Measurements from ENCODE around the gene MAP3K1. TPM values are rescaled to one million over a fixed set of nuclear protein-coding genes. Genes with fewer than 3 reads are reported as not detected.

MAP3K1 gene
- total and polyA plus RNA-seq, 5 donors: 2.7 to 9.0 (median 7.9) TPM

DNA sequence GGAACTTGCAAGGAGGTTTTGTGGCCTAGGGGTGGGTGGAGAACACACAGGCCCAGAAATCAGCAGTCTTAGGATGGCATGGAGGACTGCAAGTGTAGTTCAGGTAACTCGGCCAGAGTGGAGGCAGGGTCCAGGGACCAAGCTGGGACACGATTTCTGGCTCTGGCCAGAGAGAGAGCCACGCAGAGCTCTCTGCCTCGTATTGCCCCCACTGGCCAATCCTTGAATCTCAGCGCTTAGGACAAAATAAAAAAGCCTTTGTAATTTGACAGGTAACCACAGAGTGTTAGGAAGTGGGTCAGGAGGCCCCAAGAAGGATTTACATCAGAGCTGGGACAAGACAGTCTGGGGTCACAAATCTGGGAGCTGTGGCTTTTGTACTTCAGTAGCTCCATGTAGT is 11.7 kb downstream of the MAP3K1 start:
- ATAC-seq (peak; percentile 17 to 19), DNase-seq (no peak)
- Histone ChIP-seq H3K27ac (ENCODE audit: low read length) (no peak overlapping the region), H3K4me1 (ENCODE audit: control insufficient read depth, insufficient read depth, low read length) (peaks cover 14% of the 10 kb centered on the region), H3K4me3 (ENCODE audit: low read length) (no peak overlapping the region), H3K27me3 (ENCODE audit: control insufficient read depth, insufficient read depth) (no peaks in the 10 kb centered on the region), H3K9me3 (ENCODE audit: control insufficient read depth, low read length) (no peaks in the 10 kb centered on the region)
- intact Hi-C loops (cut with DNase I): no loop called here
- 61% methylated on average over 5 of the region's 5 CpGs for WGBS

DNA sequence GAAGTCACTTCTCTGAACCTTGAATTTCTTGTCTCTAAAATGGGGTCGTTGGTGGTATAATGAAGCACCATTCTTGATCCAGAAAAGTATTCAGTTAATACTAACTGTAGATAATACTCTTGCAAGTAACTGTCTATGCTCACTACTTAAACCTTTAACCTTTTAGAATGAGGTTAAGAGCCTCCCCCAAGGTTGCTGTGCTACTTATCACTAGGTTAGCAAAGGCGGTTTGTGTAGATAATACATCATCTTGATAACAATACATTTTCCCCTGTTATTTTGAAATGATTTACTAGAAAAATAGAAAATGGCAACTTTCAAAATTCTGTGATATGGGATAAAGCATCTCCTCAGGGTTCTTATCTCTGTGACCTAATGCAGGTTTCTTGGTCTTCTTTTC is 12.6 kb downstream of the MAP3K1 start:
- H3K27ac ChIP-seq (ENCODE audit: low read length): no peak overlapping the region
- intact Hi-C loops (cut with DNase I): no loop called here
- no peaks in the 10 kb centered on the region for H3K27me3 ChIP-seq (ENCODE audit: control insufficient read depth, insufficient read depth)
- no peak for ATAC-seq
- 76% methylated on average over 2 of the region's 2 CpGs for WGBS
- H3K4me1 ChIP-seq (ENCODE audit: control insufficient read depth, insufficient read depth, low read length): peaks cover 11% of the 10 kb centered on the region
- no peaks in the 10 kb centered on the region for H3K9me3 ChIP-seq (ENCODE audit: control insufficient read depth, low read length)
- no peak overlapping the region for H3K4me3 ChIP-seq (ENCODE audit: low read length)
- no peak for DNase-seq

DNA sequence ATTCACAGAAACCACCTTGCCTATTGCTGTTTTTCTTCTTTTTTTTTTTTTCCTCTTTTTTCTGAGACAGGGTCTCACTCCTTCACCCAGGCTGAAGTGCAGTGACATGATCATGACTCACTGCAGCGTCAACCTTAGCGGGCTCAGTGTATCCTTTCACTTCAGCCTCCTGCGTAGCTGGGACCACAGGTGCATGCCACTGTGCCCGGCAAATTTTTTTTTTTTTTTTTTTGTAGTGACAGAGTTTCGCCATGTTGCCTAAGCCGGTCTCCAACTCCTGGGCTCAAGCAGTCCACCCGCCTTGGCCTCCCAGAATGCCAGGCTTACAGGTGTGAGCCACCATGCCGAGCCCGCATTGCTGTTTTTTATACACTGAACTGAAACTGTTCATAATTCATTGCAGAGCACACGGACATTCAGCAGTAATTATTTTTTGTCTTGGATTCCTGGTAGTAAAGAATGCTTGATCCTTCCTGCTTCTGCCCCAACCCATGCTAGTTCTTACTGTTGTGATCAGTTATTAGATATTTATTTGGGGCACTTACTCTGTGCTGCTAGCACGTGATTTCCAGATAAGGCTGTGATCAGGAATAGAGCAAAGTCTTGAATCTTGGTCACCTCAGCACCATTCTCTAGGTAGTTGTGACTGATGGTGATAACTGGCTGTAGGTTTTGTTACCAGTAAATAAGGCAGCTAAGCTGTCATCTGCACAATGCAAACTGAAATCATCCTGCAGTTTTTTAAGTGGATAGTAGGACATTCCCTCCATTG is 14.0 kb downstream of the MAP3K1 start:
- Histone ChIP-seq H3K4me1 (ENCODE audit: control insufficient read depth, insufficient read depth, low read length) (peaks cover 11% of the 10 kb centered on the region), H3K27me3 (ENCODE audit: control insufficient read depth, insufficient read depth) (no peaks in the 10 kb centered on the region), H3K27ac (ENCODE audit: low read length) (no peak overlapping the region), H3K4me3 (ENCODE audit: low read length) (no peak overlapping the region), H3K9me3 (ENCODE audit: control insufficient read depth, low read length) (no peaks in the 10 kb centered on the region)
- ATAC-seq: no peak
- 80% methylated on average over 11 of the region's 11 CpGs for WGBS
- intact Hi-C loops (cut with DNase I): no loop called here
- no peak for DNase-seq

DNA sequence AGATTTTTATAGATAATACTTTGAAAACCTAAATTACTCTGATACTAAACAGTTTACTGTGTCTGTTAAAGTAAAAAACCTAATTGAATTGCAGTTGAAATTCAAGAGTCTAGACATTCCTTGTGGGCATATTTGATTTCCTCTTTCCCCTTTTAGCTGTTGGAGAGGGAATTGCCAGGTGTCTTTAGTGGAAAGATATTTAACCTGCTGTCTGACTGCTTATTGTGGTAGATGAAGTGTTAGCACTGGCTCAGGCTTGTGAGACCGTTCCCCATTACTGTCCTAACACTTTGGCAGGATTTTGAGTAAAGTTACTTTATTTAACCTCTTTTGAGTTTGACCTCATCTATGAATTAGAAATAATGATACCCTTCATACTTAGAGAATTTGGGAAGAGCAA is 16.4 kb downstream of the MAP3K1 start:
- Histone ChIP-seq H3K27ac (ENCODE audit: low read length) (no peak overlapping the region), H3K4me3 (ENCODE audit: low read length) (no peak overlapping the region), H3K4me1 (ENCODE audit: control insufficient read depth, insufficient read depth, low read length) (peaks cover 13% of the 10 kb centered on the region), H3K9me3 (ENCODE audit: control insufficient read depth, low read length) (no peaks in the 10 kb centered on the region), H3K27me3 (ENCODE audit: control insufficient read depth, insufficient read depth) (no peaks in the 10 kb centered on the region)
- intact Hi-C loops (cut with DNase I): no loop called here
- DNase-seq (no peak), ATAC-seq (no peak)
- 40% methylated on average over 1 of the region's 1 CpG for WGBS

DNA sequence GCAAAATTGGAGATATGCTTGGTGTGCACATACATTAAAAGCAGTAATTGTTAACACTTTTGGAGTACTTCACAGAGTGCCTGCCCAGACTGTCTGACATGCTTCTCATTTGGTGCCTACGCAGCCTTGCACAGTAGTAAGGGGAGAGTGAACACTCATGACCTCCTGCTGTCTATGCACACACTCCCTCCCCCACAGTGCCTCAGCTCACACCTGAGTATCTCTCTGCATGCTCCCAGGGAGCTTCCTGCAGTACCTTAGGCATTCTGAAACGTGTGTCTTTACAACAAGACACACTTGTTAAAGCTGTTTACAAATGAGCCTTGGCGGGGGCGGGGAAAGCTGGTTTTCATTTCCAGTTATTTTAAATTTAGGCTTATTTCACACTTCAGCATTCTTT is 18.0 kb downstream of the MAP3K1 start:
- H3K27ac ChIP-seq (ENCODE audit: low read length): no peak overlapping the region
- no peaks in the 10 kb centered on the region for H3K9me3 ChIP-seq (ENCODE audit: control insufficient read depth, low read length)
- no peak overlapping the region for H3K4me3 ChIP-seq (ENCODE audit: low read length)
- H3K4me1 ChIP-seq (ENCODE audit: control insufficient read depth, insufficient read depth, low read length): peaks cover 13% of the 10 kb centered on the region
- ATAC-seq: no peak
- WGBS: 76% methylated on average over 4 of the region's 4 CpGs
- intact Hi-C loops (cut with DNase I): no loop called here
- H3K27me3 ChIP-seq (ENCODE audit: control insufficient read depth, insufficient read depth): no peaks in the 10 kb centered on the region
- DNase-seq: no peak

DNA sequence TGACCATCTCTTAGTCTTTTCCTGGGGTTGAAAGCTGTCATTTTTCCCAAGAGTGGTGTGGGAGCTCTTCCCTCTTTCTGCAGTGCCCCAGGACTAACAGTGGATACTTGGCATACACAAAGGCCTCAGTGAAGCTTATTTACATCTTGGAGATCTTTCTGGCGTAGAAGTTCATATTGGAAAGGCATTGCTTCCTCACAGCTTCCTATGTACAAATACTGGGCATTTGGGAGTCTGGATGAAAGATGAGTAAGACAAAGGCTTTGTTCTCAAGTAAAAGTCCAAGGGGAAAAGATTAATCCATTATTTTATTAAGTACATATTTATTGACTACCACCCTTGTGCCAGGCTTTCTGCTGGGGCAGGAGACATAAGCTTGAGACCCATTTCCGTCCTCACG is 22.0 kb downstream of the MAP3K1 start:
- Histone ChIP-seq H3K27me3 (ENCODE audit: control insufficient read depth, insufficient read depth) (no peaks in the 10 kb centered on the region), H3K4me1 (ENCODE audit: control insufficient read depth, insufficient read depth, low read length) (peaks cover 4% of the 10 kb centered on the region), H3K27ac (ENCODE audit: low read length) (no peak overlapping the region), H3K4me3 (ENCODE audit: low read length) (no peak overlapping the region), H3K9me3 (ENCODE audit: control insufficient read depth, low read length) (no peaks in the 10 kb centered on the region)
- 56% methylated on average over 3 of the region's 3 CpGs for WGBS
- DNase-seq (no peak), ATAC-seq (no peak)
- intact Hi-C loops (cut with DNase I): loop anchor here in 3 of 4 donors (2.0 to 5.0 kb wide), 2 partner anchors 565 to 567 kb away; no protein-coding TSS in a partner anchor

DNA sequence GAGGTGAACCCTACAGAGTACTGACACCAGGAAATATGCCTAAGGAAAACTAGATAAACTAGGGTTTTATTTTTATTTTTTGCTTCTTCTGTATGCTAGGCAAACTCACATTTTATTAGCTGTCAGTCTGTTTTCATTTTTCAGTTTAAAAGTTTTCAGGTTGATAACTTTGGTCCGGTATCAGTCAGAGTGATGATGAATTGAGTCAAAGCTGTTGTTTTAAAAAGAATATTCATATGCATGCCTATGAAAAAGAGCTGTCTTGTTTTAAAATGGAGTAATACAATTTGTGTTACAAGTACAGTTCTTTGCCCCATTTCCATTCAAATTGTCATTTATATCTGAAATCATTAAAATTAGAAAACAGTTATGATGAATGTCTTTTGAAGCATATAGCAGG is 22.6 kb downstream of the MAP3K1 start:
- no peak for DNase-seq
- intact Hi-C loops (cut with DNase I): loop anchor here (2.0 to 5.0 kb wide), 2 partner anchors 566 to 567 kb away; no protein-coding TSS in a partner anchor
- Histone ChIP-seq H3K27ac (ENCODE audit: low read length) (no peak overlapping the region), H3K27me3 (ENCODE audit: control insufficient read depth, insufficient read depth) (no peaks in the 10 kb centered on the region), H3K4me1 (ENCODE audit: control insufficient read depth, insufficient read depth, low read length) (peaks cover 6% of the 10 kb centered on the region), H3K4me3 (ENCODE audit: low read length) (no peak overlapping the region), H3K9me3 (ENCODE audit: control insufficient read depth, low read length) (no peaks in the 10 kb centered on the region)
- WGBS: 65% methylated on average over 1 of the region's 1 CpG
- no peak for ATAC-seq

DNA sequence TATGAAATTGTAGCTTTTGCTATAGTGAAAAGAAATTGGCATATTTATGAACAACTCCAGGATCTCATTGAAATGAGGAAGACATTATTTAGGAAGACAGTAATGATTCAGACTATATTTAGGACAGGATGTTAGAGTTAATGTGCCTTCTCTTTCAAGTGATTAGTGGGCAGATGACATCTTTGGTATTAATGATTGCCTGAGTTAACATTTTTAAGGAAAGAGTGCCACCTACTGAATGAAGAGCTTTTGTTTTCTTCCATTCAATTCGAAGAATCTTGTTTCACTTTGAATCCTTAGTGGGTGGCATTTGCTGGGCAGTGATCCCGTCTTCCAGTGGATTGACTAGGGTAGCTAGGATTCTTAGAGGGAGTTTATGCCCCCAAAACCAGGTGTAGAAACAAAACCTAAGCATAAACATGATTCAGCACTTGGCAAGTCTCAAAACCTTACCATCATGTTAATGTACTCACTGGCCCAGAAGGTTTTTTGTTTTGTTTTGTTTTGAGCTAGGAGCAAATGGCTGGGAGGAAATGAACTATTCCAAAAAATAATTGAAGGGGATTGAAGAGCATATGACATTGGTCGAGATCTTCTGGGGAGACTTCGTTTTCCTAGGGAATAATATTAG is 23.2 kb downstream of the MAP3K1 start:
- ATAC-seq (peak; percentile 59 to 63), DNase-seq (peak in 1 of 3 donors; percentile 18)
- peaks cover 7% of the 10 kb centered on the region for H3K4me1 ChIP-seq (ENCODE audit: control insufficient read depth, insufficient read depth, low read length)
- H3K27me3 ChIP-seq (ENCODE audit: control insufficient read depth, insufficient read depth): no peaks in the 10 kb centered on the region
- intact Hi-C loops (cut with DNase I): loop anchor here in 3 of 4 donors (2.0 to 5.0 kb wide), 2 partner anchors 566 to 568 kb away; no protein-coding TSS in a partner anchor
- H3K9me3 ChIP-seq (ENCODE audit: control insufficient read depth, low read length): no peaks in the 10 kb centered on the region
- no peak overlapping the region for H3K4me3 ChIP-seq (ENCODE audit: low read length)
- no peak overlapping the region for H3K27ac ChIP-seq (ENCODE audit: low read length)
- 23% methylated on average over 4 of the region's 4 CpGs for WGBS

DNA sequence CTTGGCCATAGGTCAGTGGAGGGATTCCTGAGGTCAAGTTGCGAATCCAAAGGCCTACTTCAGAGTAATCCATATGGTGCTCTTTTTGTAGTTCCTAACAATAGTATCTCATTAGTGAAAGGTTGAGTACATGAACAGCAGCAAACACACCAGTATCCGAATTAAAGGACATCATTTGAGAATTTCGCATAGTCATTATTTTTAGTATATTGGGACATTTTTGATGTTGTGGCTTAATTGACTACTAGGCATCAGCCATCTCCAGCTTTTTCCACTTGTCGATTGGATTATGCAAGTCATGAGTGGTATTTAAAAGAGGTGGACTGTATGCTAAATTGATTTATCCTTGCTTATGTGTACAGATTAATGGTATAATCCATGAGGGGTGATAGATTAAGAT is 23.7 kb downstream of the MAP3K1 start:
- ATAC-seq: no peak
- peaks cover 7% of the 10 kb centered on the region for H3K4me1 ChIP-seq (ENCODE audit: control insufficient read depth, insufficient read depth, low read length)
- WGBS: 82% methylated on average over 4 of the region's 4 CpGs

DNA sequence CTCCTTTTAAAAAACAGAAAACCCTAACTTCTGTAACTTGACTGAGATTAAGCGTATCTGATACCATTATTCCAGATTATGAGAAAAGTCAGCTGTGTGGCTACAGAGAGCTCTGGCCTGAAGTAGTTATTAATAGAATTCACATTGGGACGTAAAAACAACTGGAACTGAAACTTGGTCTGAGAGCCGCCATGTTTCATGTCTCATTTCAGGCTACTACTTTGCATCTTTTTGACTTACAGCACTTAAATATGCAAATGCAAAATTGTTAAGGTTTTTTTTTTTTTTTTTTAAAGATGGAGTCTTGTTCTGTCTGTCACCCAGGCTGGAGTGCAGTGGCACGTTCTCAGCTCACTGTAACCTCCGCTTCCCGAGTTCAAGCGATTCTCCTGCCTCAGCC is 25.2 kb downstream of the MAP3K1 start:
- intact Hi-C loops (cut with DNase I): no loop called here
- DNase-seq (no peak), ATAC-seq (peak; percentile 39 to 43)
- Histone ChIP-seq H3K27me3 (ENCODE audit: control insufficient read depth, insufficient read depth) (no peaks in the 10 kb centered on the region), H3K4me3 (ENCODE audit: low read length) (no peak overlapping the region), H3K9me3 (ENCODE audit: control insufficient read depth, low read length) (no peaks in the 10 kb centered on the region), H3K4me1 (ENCODE audit: control insufficient read depth, insufficient read depth, low read length) (peaks cover 5% of the 10 kb centered on the region), H3K27ac (ENCODE audit: low read length) (peak overlapping the region; percentile 27)
- WGBS: 76% methylated on average over 7 of the region's 7 CpGs

More for the DNA sequence above, 23.7 kb downstream of the MAP3K1 start:
- DNase-seq: no peak
- Histone ChIP-seq H3K9me3 (ENCODE audit: control insufficient read depth, low read length) (no peaks in the 10 kb centered on the region), H3K4me3 (ENCODE audit: low read length) (no peak overlapping the region), H3K27me3 (ENCODE audit: control insufficient read depth, insufficient read depth) (no peaks in the 10 kb centered on the region), H3K27ac (ENCODE audit: low read length) (no peak overlapping the region)
- intact Hi-C loops (cut with DNase I): loop anchor here in 3 of 4 donors (2.0 to 5.0 kb wide), 2 partner anchors 567 to 568 kb away; no protein-coding TSS in a partner anchor

DNA sequence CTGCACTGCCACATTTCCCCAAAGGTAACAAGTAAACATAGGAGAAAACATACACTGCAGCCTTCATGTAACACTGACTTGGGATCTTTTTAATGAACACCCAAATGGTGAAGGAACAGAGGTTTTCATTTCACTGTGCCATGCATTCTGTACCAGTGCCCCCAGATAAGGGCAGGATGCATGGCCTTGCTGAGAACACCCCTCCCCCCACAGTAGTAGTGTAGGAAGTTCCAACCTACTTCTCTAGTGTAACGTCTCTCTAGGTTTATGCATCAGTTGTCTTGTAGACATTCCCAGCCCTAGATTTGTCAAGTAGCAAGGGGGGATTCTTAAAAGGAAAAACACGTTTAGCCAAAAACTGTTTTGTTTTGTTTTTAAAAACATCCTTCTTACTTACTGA is 29.9 kb downstream of the MAP3K1 start:
- H3K4me1 ChIP-seq (ENCODE audit: control insufficient read depth, insufficient read depth, low read length): peaks cover 5% of the 10 kb centered on the region
- DNase-seq: no peak
- no peak overlapping the region for H3K27ac ChIP-seq (ENCODE audit: low read length)
- no peaks in the 10 kb centered on the region for H3K27me3 ChIP-seq (ENCODE audit: control insufficient read depth, insufficient read depth)
- 49% methylated on average over 2 of the region's 2 CpGs for WGBS
- no peak overlapping the region for H3K4me3 ChIP-seq (ENCODE audit: low read length)
- peak in 1 of 2 donors; percentile 30 for ATAC-seq
- no peaks in the 10 kb centered on the region for H3K9me3 ChIP-seq (ENCODE audit: control insufficient read depth, low read length)
- intact Hi-C loops (cut with DNase I): no loop called here

All from right cardiac atrium (tissue), 5 donors.